AG10803 (cell line): Measurements from ENCODE around the gene STAG2.
A peak's percentile ranks its signal among the peaks of the same experiment; 100 is the strongest.

Source experiments
- DNase-seq: peaks from one replicate; pipeline ENCODE4 v3.0.0; 2010; ENCODE audit warnings: low read depth
- H3K4me3 ChIP-seq: 2 replicates; pipeline ENCODE4 v1.5.1; 2011; ENCODE audit warnings: mild to moderate bottlenecking, low read length, control low read depth
- CTCF ChIP-seq: conservative IDR thresholded peaks from 2 replicates; pipeline ENCODE4 v1.5.1; 2011; ENCODE audit warnings: mild to moderate bottlenecking, low read length, control low read depth, inconsistent platforms

Gene STAG2

DNA sequence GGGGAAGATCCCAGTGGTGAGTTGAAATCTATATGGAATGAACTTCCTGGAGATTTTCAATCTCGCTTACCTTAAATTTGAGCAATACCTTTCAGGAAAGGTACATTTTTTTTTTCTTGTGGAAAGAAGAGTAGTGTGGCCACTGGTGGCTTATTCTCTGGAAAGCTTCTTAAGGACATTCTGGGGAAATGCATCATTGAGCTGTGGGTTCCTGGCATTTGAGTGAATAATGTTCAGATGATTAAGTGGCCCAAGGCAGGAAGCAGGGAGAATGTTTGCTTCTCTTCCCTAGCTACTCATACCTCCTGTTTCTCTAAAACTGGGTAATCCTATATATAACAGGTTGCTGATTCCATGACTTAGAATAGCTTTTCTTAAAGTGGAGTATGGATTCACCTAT is 31.8 kb downstream of the STAG2 start:
- H3K4me3 ChIP-seq: no peak overlapping the region
- peak; percentile 60 for DNase-seq
- no peak for TF ChIP-seq CTCF

- no peak overlapping the region for H3K4me3 ChIP-seq
- no peak for TF ChIP-seq CTCF
- DNase-seq: no peak
Observed at GRCh38 chrX:123993904-123994635, 32.6 kb downstream of the STAG2 start.

DNA sequence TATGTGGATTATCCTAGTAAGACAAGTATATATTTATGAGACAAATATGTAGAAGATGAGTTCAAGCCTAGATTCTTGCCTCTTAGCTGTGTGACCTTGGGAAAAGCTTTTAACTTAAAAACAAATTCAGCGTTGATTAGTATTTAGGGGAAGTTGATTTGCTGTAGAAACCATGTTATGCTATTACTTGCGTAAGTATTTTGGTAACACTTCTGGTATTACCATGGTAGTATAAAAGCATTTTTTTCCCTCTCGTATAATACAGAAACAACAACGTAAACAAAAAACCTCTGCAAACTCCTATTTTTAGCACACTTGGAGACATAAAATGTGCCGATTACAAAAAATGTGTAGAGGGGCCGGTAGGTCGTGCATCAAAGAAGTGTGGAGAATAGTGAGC is 33.2 kb downstream of the STAG2 start:
- H3K4me3 ChIP-seq: no peak overlapping the region
- DNase-seq: no peak
- TF ChIP-seq CTCF: no peak

DNA sequence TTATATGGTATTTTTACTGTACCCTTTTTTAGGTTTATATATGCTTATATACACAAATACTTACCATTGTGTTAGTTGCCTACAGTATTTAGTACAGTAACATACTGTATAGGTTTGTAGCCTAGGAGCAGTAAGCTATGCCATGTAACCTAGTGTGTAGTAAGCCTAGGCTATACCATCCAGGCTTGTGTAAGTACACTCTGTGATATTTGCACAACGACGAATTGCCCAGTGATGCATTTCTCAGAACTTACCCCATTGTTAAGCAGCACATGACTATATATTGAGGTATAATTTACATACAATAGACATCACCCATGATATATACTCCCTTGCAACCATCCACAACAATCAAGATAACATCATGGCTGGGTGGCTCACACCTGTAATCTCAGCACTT is 40.1 kb downstream of the STAG2 start:
- no peak for DNase-seq
- no peak overlapping the region for H3K4me3 ChIP-seq
- no peak for TF ChIP-seq CTCF

- TF ChIP-seq CTCF: no peak
- no peak overlapping the region for H3K4me3 ChIP-seq
- DNase-seq: no peak
Observed at GRCh38 chrX:124005228-124005627, 43.7 kb downstream of the STAG2 start.

- no peak for TF ChIP-seq CTCF
- no peak for DNase-seq
- H3K4me3 ChIP-seq: no peak overlapping the region
Observed at GRCh38 chrX:124010157-124010556, 48.7 kb downstream of the STAG2 start.

- TF ChIP-seq CTCF: no peak
- DNase-seq: no peak
Observed at GRCh38 chrX:124010566-124010965, 49.1 kb downstream of the STAG2 start.

More at GRCh38 chrX:124010566-124010965, 49.1 kb downstream of the STAG2 start:
- no peak overlapping the region for H3K4me3 ChIP-seq
